Activated CD8-positive, alpha-beta memory T cell treated with anti-CD3 and anti-CD28 coated beads for 36 hours (primary cell): Measurements from ENCODE around the gene HNRNPC. TPM values are rescaled to one million over a fixed set of nuclear protein-coding genes. Genes with fewer than 3 reads are reported as not detected.

Experiments used
- CTCF ChIA-PET: fragments of 350-600 bp; sonication (Branson Sonifier 250); formaldehyde crosslinking; loops from one replicate; lab custom pipeline; 2021; ENCODE audit warnings: antibody characterized with exemption; lab: Charles Lee
- POLR2A ChIA-PET: fragments of 350-600 bp; sonication (Branson Sonifier 250); formaldehyde crosslinking; loops from one replicate; lab custom pipeline; 2021; ENCODE audit warnings: antibody characterized with exemption; lab: Charles Lee
- total RNA-seq, 2 experiments: library from RNA; stranded (reverse); gene quantifications; one replicate each; pipeline ENCODE4 v1.2.3, GENCODE V29; 2021

HNRNPC gene
- total RNA-seq, 2 experiments from 2014 or later, result 1,162 to 1,180 TPM

- POLR2A ChIA-PET, result interaction anchor here (0.8 to 1.9 kb wide), 6 partner anchors 8 to 40 kb away, joined by 3 to 9 read pairs (median 3); no protein-coding TSS in a partner anchor
- CTCF ChIA-PET, result interaction anchor here (0.9 to 1.4 kb wide), 4 partner anchors 9 to 25 kb away, joined by 3 to 7 read pairs (median 4); no protein-coding TSS in a partner anchor
Measured at GRCh38 chr14:21256539-21257393, 12.5 kb downstream of the HNRNPC start.

GRCh38 chr14:21256102-21256447, 13.2 kb downstream of the HNRNPC start:
- POLR2A ChIA-PET, result interaction anchor here (0.7 to 1.9 kb wide), 5 partner anchors 9 to 25 kb away, joined by 3 to 9 read pairs (median 3); no protein-coding TSS in a partner anchor
- CTCF ChIA-PET, result interaction anchor here (0.9 kb wide), 1 partner anchor 17 kb away, joined by 3 read pairs; no protein-coding TSS in a partner anchor

GRCh38 chr14:21255385-21256101, 13.7 kb downstream of the HNRNPC start:
- CTCF ChIA-PET, result interaction anchor here (0.9 kb wide), 1 partner anchor 10 kb away, joined by 3 read pairs; no protein-coding TSS in a partner anchor
- POLR2A ChIA-PET, result interaction anchor here (0.7 to 1.9 kb wide), 6 partner anchors 8 to 24 kb away, joined by 3 to 9 read pairs (median 4); no protein-coding TSS in a partner anchor

DNA sequence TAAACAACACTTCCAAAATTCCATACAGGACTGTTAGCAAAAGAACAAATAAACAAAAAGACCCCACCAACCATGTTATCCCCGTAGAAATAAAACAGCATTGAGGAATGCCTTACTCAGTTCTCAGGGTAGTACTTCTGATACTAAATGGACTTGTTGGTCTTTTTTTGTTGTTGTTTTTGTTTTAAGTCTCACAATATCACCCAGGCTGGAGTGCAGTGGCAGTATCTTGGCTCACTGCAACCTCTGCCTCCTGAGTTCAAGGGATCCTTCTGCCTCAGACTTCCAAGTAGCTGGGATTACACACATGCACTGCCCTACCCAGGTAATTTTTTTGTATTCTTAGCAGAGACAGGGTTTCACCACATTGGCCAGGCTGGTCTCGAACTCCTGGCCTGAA, 17.1 kb downstream of the HNRNPC start:
- ChIA-PET POLR2A (interaction anchor here (1.1 kb wide), 1 partner anchor 8 kb away, joined by 12 read pairs; no protein-coding TSS in a partner anchor), CTCF (no interaction called here)

DNA sequence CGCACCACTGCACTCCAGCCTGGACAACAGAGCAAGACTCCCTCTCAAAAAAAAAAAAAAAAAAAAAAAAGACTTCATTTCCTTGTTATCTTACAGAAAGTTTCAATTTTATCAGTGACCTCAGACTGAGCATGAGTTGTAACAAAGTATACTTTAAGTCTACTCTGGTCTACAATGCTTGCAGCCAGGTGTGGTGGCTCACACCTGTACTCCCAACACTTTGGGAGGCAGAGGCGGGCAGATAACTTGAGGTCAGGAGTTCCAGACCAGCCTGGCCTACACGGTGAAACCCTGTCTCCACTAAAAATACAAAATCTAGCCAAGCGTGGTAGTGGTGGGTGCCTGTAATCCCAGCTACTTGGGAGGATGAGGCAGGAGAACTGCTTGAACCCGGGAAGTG, 18.0 kb downstream of the HNRNPC start:
- CTCF ChIA-PET, result no interaction called here
- POLR2A ChIA-PET, result interaction anchor here (0.6 to 0.7 kb wide), 3 partner anchors 14 to 85 kb away, joined by 3 to 6 read pairs (median 6); no protein-coding TSS in a partner anchor

GRCh38 chr14:21248739-21249411, 20.4 kb downstream of the HNRNPC start:
- POLR2A ChIA-PET, result interaction anchor here (0.7 kb wide), 1 partner anchor 19 kb away, joined by 3 read pairs; no protein-coding TSS in a partner anchor
- CTCF ChIA-PET, result interaction anchor here (1.7 kb wide), 1 partner anchor 13 kb away, joined by 7 read pairs; no protein-coding TSS in a partner anchor

GRCh38 chr14:21248338-21248737, 20.9 kb downstream of the HNRNPC start:
- ChIA-PET CTCF (interaction anchor here (1.7 kb wide), 1 partner anchor 13 kb away, joined by 7 read pairs; no protein-coding TSS in a partner anchor), POLR2A (no interaction called here)

- ChIA-PET POLR2A (interaction anchor here (0.6 to 1.0 kb wide), 2 partner anchors 10 to 1991 kb away, joined by 4 to 6 read pairs; no protein-coding TSS in a partner anchor), CTCF (interaction anchor here (0.7 to 1.2 kb wide), 3 partner anchors 9 to 1693 kb away, joined by 3 to 4 read pairs (median 3); no protein-coding TSS in a partner anchor)
Measured at GRCh38 chr14:21245813-21246212, 23.4 kb downstream of the HNRNPC start.

- ChIA-PET POLR2A (interaction anchor here (0.5 to 1.2 kb wide), 3 partner anchors 8 to 40 kb away, joined by 6 to 12 read pairs (median 7); no protein-coding TSS in a partner anchor), CTCF (interaction anchor here (0.6 to 1.8 kb wide), 5 partner anchors 11 to 330 kb away, joined by 3 to 7 read pairs (median 3); no protein-coding TSS in a partner anchor)
Measured at GRCh38 chr14:21244544-21244943, 24.7 kb downstream of the HNRNPC start.

- POLR2A ChIA-PET, result interaction anchor here (0.9 kb wide), 1 partner anchor 18 kb away, joined by 6 read pairs; no protein-coding TSS in a partner anchor
Measured at GRCh38 chr14:21241218-21241819, 27.9 kb downstream of the HNRNPC start.

GRCh38 chr14:21240417-21240816, 28.8 kb downstream of the HNRNPC start:
- ChIA-PET CTCF (interaction anchor here (0.7 to 1.6 kb wide), 2 partner anchors 8 to 25 kb away, joined by 4 read pairs; no protein-coding TSS in a partner anchor), POLR2A (no interaction called here)

More at GRCh38 chr14:21241218-21241819, 27.9 kb downstream of the HNRNPC start:
- CTCF ChIA-PET, result interaction anchor here (0.7 to 1.6 kb wide), 4 partner anchors 9 to 24 kb away, joined by 4 read pairs; no protein-coding TSS in a partner anchor

GRCh38 chr14:21238823-21239518, 30.3 kb downstream of the HNRNPC start:
- ChIA-PET CTCF (interaction anchor here (0.7 to 1.2 kb wide), 3 partner anchors 13 to 17 kb away, joined by 3 read pairs; no protein-coding TSS in a partner anchor), POLR2A (interaction anchor here (0.8 to 1.8 kb wide), 2 partner anchors 16 to 26 kb away, joined by 3 to 4 read pairs; no protein-coding TSS in a partner anchor)

- ChIA-PET POLR2A (no interaction called here), CTCF (interaction anchor here (0.7 kb wide), 1 partner anchor 58 kb away, joined by 3 read pairs; no protein-coding TSS in a partner anchor)
Measured at GRCh38 chr14:21236948-21237797, 32.1 kb downstream of the HNRNPC start.

- POLR2A ChIA-PET, result no interaction called here
Measured at GRCh38 chr14:21234112-21234511, 35.1 kb downstream of the HNRNPC start.

DNA sequence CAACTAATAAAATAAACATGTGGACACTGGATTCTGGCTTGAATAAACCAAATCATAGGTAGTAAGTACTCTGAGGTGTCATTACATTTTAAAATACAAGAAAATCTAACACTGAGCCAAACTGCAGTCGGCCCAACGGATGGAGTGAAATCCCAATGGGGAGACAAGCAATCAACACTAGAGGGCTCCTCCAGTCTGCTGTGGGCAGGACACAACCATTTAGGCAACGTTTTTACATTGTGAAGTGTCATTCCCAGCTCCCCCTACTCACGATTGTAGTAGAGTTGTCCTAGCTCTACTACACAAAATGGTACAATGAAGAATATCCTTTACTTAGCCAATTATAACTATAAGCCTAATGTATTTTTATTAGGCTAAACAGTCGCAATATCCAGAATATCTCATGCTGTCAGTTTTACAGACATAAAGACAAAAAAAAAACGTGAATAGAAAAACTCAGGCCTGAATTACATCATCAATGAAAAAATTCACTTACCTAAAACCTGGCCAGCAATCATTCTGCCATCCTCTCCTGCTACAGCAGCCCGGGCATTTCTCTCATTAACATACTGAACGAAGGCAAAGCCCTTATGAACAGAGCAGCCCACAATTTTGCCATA, 35.7 kb downstream of the HNRNPC start:
- POLR2A ChIA-PET, result no interaction called here
- CTCF ChIA-PET, result no interaction called here

More at GRCh38 chr14:21234112-21234511, 35.1 kb downstream of the HNRNPC start:
- CTCF ChIA-PET, result no interaction called here
